OCI-LY7 (cell line): ENCODE results near the gene CNR1. TPM values are rescaled to one million over a fixed set of nuclear protein-coding genes. Genes with fewer than 3 reads are reported as not detected.

Experiments used
- BruUV-seq: library from RNA; stranded (reverse); fragments of 400-500 nt; replicated peaks from 2 replicates; lab custom pipeline; 2021; lab: Mats Ljungman, UMichigan
- CTCF ChIA-PET: fragments of 300-600 bp; sonication (Branson Sonifier 250); formaldehyde crosslinking; loops from one replicate; lab custom pipeline; 2022; ENCODE audit warnings: antibody characterized with exemption; ENCODE audit not compliant: unreplicated experiment; lab: Charles Lee
- POLR2A ChIA-PET: fragments of 300-600 bp; sonication (Branson Sonifier 250); formaldehyde crosslinking; loops from one replicate; lab custom pipeline; 2022; ENCODE audit warnings: antibody characterized with exemption; lab: Charles Lee
- DNase-seq: peaks from one replicate; pipeline ENCODE4 v3.0.0-alpha.2; 2015; ENCODE audit warnings: low spot score
- H2AFZ ChIP-seq: fragments of 200-600 bp; sonication (generic), shearing (Covaris generic); 2 replicates; pipeline ENCODE4 v1.6.1; 2014; ENCODE audit warnings: mild to moderate bottlenecking, antibody characterized with exemption, low read length, moderate library complexity
- H3K27ac ChIP-seq: fragments of 200-600 bp; sonication (generic); 2 replicates; pipeline ENCODE4 v1.5.1; 2014; ENCODE audit warnings: mixed run types, low read depth, mild to moderate bottlenecking, moderate library complexity, low read length, inconsistent platforms; ENCODE audit not compliant: poor library complexity, severe bottlenecking
- H3K36me3 ChIP-seq: fragments of 200-600 bp; sonication (generic); 2 replicates; pipeline ENCODE4 v1.6.1; 2014; ENCODE audit warnings: mild to moderate bottlenecking, antibody characterized with exemption, low read length, moderate library complexity, mixed read lengths; ENCODE audit not compliant: insufficient read depth
- H3K4me1 ChIP-seq: fragments of 200-600 bp; sonication (generic); 2 replicates; pipeline ENCODE4 v1.5.1; 2014; ENCODE audit warnings: mild to moderate bottlenecking, low read length; ENCODE audit not compliant: insufficient read depth, poor library complexity, severe bottlenecking
- H3K4me2 ChIP-seq: fragments of 200-600 bp; sonication (generic); 2 replicates; pipeline ENCODE4 v1.6.1; 2014; ENCODE audit warnings: mild to moderate bottlenecking, low read length
- H3K4me3 ChIP-seq: fragments of 200-600 bp; sonication (generic); 2 replicates; pipeline ENCODE4 v1.5.1; 2014; ENCODE audit warnings: mild to moderate bottlenecking, low read depth, low read length; ENCODE audit not compliant: poor library complexity, severe bottlenecking
- H3K79me2 ChIP-seq: fragments of 200-600 bp; sonication (generic); 2 replicates; pipeline ENCODE4 v1.6.1; 2016; ENCODE audit warnings: low read depth, mild to moderate bottlenecking, low read length, moderate library complexity, mixed read lengths; ENCODE audit not compliant: insufficient read depth
- H3K9me2 ChIP-seq: fragments of 200-600 bp; sonication (generic); 2 replicates; pipeline ENCODE4 v1.6.1; 2016; ENCODE audit warnings: mild to moderate bottlenecking, low read length, mixed read lengths; ENCODE audit not compliant: insufficient read depth
- H3K9me3 ChIP-seq: fragments of 200-600 bp; sonication (generic); 2 replicates; pipeline ENCODE4 v1.6.1; 2014; ENCODE audit warnings: mild to moderate bottlenecking, mixed run types, low read length, mixed read lengths
- H4K20me1 ChIP-seq: fragments of 200-600 bp; sonication (generic); 2 replicates; pipeline ENCODE4 v1.6.1; 2014; ENCODE audit warnings: mild to moderate bottlenecking, antibody characterized with exemption, low read length, moderate library complexity, mixed read lengths; ENCODE audit not compliant: insufficient read depth
- CTCF ChIP-seq: fragments of 200-600 bp; sonication (generic); conservative IDR thresholded peaks from 2 replicates; pipeline ENCODE4 v1.5.1; 2014; ENCODE audit warnings: mild to moderate bottlenecking, antibody characterized with exemption, low read length, moderate library complexity, mixed read lengths
- EZH2phosphoT487 ChIP-seq: fragments of 200-600 bp; sonication (generic); IDR thresholded peaks from 2 replicates; pipeline ENCODE4 v1.6.1; 2018; ENCODE audit warnings: low read depth, borderline replicate concordance, mild to moderate bottlenecking, mixed run types, antibody characterized with exemption, low read length, moderate library complexity, mixed read lengths
- intact Hi-C: fragments of 100-400 bp; cut with micrococcal nuclease; formaldehyde crosslinking; loops from one replicate; pipeline ENCODE4 v1.10.0; 2022; ENCODE audit not compliant: unreplicated experiment
- total RNA-seq, 2 experiments: library from RNA; depleted of rRNA in 1 of 2; stranded (reverse); fragments of >200 nt in 1 of 2; shearing (Covaris generic) in 1 of 2; gene quantifications; 2 replicates each; pipeline ENCODE4 v1.2.3, GENCODE V29; 2014 to 2022

Gene CNR1
- total RNA-seq, 2 experiments from 2014 or later: 150 to 246 TPM

DNA sequence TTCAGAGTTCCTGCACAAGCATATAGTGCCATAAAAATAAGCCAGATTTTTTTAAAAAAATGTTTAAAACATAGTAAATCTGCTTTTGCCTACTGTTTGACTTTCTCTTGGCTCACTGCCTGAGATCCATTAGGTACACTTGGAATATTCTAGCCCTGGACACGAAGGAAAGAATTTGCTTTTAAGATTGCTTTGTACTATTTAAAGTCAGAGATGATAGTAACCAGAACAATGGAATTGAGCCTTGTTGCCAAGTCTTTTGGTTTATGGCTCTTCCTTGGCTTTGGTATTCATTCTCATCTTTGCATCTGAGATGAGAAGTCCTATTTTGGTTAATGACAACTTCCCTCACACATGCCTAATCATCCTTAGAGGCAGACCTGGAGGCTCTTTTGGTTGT lies 32.4 kb downstream of the CNR1 start:
- Histone ChIP-seq H3K9me3 (no peaks in the 10 kb centered on the region), H3K27ac (no peak overlapping the region), H3K36me3 (0 out of 2 replicates have a peak, but pooled peaks cover 4% of the 10 kb centered on the region), H3K9me2 (no peaks in the 10 kb centered on the region), H3K4me2 (no peak overlapping the region), H2AFZ (no peak overlapping the region), H4K20me1 (no peaks in the 10 kb centered on the region), H3K4me1 (peaks cover 30% of the 10 kb centered on the region), H3K79me2 (no peaks in the 10 kb centered on the region), H3K4me3 (no peak overlapping the region)
- DNase-seq: no peak
- intact Hi-C loops: no loop called here
- CTCF ChIA-PET: interaction anchor here (1.5 kb wide), 1 partner anchor 46 kb away, joined by 3 read pairs; no protein-coding TSS in a partner anchor
- no peak for TF ChIP-seq CTCF
- TF ChIP-seq EZH2phosphoT487: no peak
- no TSS peak for BruUV-seq
- POLR2A ChIA-PET: interaction anchor here (0.5 to 1.4 kb wide), 3 partner anchors 8 to 160 kb away, joined by 3 to 6 read pairs (median 4); no protein-coding TSS in a partner anchor

- H3K36me3 ChIP-seq: peaks cover 9% of the 10 kb centered on the region; the same call in 1 of the 2 replicates
- H4K20me1 ChIP-seq: no peaks in the 10 kb centered on the region
- H3K4me1 ChIP-seq: no peaks in the 10 kb centered on the region
- ChIA-PET POLR2A (interaction anchor here (0.6 to 1.1 kb wide), 4 partner anchors 34 to 952 kb away, joined by 4 to 5 read pairs (median 4); no protein-coding TSS in a partner anchor), CTCF (no interaction called here)
- H3K9me3 ChIP-seq: peaks cover 29% of the 10 kb centered on the region
- intact Hi-C loops: no loop called here
- H3K27ac ChIP-seq: no peak overlapping the region
- no peaks in the 10 kb centered on the region for H3K9me2 ChIP-seq
- no peak overlapping the region for H3K4me2 ChIP-seq
- DNase-seq: no peak
- H2AFZ ChIP-seq: no peak overlapping the region
- no TSS peak for BruUV-seq
- H3K4me3 ChIP-seq: no peak overlapping the region
- TF ChIP-seq EZH2phosphoT487 (no peak), CTCF (no peak)
- H3K79me2 ChIP-seq: no peaks in the 10 kb centered on the region
Measured at GRCh38 chr6:88124925-88125557, 41.1 kb downstream of the CNR1 start.

GRCh38 chr6:88120635-88121034 lies 45.5 kb downstream of the CNR1 start:
- CTCF ChIA-PET: no interaction called here
- H3K9me3 ChIP-seq: peaks cover 22% of the 10 kb centered on the region
- POLR2A ChIA-PET: no interaction called here
- H3K4me1 ChIP-seq: peaks cover 18% of the 10 kb centered on the region
- no peaks in the 10 kb centered on the region for H4K20me1 ChIP-seq
- H3K4me3 ChIP-seq: no peak overlapping the region
- H2AFZ ChIP-seq: no peak overlapping the region
- H3K27ac ChIP-seq: no peak overlapping the region
- H3K4me2 ChIP-seq: no peak overlapping the region
- DNase-seq: no peak
- no peaks in the 10 kb centered on the region for H3K9me2 ChIP-seq
- intact Hi-C loops: no loop called here
- TF ChIP-seq EZH2phosphoT487 (no peak), CTCF (no peak)
- BruUV-seq: no TSS peak
- no peaks in the 10 kb centered on the region for H3K79me2 ChIP-seq
- H3K36me3 ChIP-seq: peaks cover 6% of the 10 kb centered on the region; the same call in 1 of the 2 replicates
